HL-60 (cell line): ENCODE measurements around the gene GPX3.

Experiments used
- POLR2AphosphoS5 ChIP-seq: IDR thresholded peaks from 2 replicates; pipeline ENCODE4 v1.6.1; 2012; ENCODE audit warnings: low read depth
- TF ChIP-seq, protein P1 (sequence below): IDR thresholded peaks from one replicate; pipeline ENCODE4 v1.5.1; 2011; ENCODE audit warnings: low read length, control low read depth, inconsistent platforms; ENCODE audit not compliant: insufficient read depth
- TF ChIP-seq, protein P2 (sequence below): IDR thresholded peaks from 2 replicates; pipeline ENCODE4 v1.6.1; 2012; ENCODE audit warnings: low read depth; ENCODE audit not compliant: insufficient replicate concordance

DNA sequence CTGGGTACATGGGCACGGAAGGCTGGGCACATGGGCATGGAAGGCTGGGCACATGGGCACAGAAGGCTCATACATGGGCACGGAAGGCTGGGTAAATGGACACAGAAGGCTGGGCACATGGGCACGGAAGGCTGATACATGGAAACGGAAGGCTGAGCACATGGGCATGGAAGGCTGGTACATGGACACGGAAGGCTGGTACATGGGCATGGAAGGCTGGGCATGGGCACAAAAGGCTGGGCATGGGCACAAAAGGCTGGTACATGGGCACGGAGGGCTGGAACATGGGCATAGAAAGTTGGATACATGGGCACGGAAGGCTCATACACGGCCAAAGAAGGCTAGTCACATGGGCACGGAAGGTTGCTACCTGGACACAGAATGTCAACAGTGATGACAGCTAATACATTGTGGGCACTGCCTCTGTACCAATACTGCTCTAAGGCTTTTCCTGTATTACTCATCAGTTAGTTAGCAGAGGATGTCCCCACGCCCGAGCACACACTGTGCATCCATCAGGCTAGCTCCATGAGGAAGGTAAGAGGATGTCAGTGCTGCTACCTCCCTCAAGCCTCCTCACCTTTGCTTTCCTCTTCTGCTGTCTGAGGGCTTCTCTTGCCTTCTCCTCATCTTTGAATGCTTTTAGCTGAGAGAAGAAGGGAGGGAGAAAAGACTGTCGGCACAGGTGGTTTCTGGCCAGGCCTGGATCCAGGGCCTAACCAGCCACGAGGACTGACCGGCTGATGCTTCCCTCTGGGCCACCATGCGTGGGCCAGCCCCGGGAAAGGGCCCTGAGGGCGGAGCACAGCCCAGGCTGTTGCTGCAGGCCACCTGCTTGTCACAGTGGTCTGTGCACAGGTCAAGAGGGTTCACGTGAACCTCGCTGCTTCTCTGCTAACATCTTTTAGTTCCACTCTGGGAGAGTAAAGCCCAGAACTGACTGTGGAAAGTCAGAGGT lies 14.3 kb downstream of the GPX3 start:
- TF ChIP-seq, protein P1, sequence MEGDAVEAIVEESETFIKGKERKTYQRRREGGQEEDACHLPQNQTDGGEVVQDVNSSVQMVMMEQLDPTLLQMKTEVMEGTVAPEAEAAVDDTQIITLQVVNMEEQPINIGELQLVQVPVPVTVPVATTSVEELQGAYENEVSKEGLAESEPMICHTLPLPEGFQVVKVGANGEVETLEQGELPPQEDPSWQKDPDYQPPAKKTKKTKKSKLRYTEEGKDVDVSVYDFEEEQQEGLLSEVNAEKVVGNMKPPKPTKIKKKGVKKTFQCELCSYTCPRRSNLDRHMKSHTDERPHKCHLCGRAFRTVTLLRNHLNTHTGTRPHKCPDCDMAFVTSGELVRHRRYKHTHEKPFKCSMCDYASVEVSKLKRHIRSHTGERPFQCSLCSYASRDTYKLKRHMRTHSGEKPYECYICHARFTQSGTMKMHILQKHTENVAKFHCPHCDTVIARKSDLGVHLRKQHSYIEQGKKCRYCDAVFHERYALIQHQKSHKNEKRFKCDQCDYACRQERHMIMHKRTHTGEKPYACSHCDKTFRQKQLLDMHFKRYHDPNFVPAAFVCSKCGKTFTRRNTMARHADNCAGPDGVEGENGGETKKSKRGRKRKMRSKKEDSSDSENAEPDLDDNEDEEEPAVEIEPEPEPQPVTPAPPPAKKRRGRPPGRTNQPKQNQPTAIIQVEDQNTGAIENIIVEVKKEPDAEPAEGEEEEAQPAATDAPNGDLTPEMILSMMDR: no peak
- TF ChIP-seq, protein P2, sequence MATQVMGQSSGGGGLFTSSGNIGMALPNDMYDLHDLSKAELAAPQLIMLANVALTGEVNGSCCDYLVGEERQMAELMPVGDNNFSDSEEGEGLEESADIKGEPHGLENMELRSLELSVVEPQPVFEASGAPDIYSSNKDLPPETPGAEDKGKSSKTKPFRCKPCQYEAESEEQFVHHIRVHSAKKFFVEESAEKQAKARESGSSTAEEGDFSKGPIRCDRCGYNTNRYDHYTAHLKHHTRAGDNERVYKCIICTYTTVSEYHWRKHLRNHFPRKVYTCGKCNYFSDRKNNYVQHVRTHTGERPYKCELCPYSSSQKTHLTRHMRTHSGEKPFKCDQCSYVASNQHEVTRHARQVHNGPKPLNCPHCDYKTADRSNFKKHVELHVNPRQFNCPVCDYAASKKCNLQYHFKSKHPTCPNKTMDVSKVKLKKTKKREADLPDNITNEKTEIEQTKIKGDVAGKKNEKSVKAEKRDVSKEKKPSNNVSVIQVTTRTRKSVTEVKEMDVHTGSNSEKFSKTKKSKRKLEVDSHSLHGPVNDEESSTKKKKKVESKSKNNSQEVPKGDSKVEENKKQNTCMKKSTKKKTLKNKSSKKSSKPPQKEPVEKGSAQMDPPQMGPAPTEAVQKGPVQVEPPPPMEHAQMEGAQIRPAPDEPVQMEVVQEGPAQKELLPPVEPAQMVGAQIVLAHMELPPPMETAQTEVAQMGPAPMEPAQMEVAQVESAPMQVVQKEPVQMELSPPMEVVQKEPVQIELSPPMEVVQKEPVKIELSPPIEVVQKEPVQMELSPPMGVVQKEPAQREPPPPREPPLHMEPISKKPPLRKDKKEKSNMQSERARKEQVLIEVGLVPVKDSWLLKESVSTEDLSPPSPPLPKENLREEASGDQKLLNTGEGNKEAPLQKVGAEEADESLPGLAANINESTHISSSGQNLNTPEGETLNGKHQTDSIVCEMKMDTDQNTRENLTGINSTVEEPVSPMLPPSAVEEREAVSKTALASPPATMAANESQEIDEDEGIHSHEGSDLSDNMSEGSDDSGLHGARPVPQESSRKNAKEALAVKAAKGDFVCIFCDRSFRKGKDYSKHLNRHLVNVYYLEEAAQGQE: no peak
- no peak for TF ChIP-seq POLR2AphosphoS5
